HFF-Myc (cell line): ENCODE measurements around the gene LARGE1.
"Not testable (repeated sequence)": the region's sequence is repeated elsewhere in the genome, so short reads cannot be mapped to it uniquely, and the experiment has no call there.

Source experiments
- DNase-seq: peaks from one replicate; pipeline ENCODE4 v3.0.0-alpha.2; 2011; ENCODE audit warnings: low read depth; ENCODE audit errors: extremely low read depth
- H3K4me3 ChIP-seq: replicated peaks from 2 replicates; pipeline ENCODE4 v1.5.1; 2011; ENCODE audit warnings: low read depth, mild to moderate bottlenecking, control low read depth, low read length
- CTCF ChIP-seq: IDR thresholded peaks from 2 replicates; pipeline ENCODE4 v1.5.1; 2012; ENCODE audit warnings: mild to moderate bottlenecking, low read depth, low read length, control low read depth; ENCODE audit errors: missing control alignments

LARGE1 gene

GRCh38 chr22:33467080-33467479 is 453.2 kb downstream of the LARGE1 start:
- H3K4me3 ChIP-seq, result no peak overlapping the region
- TF ChIP-seq CTCF, result no peak
- DNase-seq, result no peak

GRCh38 chr22:33465554-33465953 is 454.7 kb downstream of the LARGE1 start:
- no peak for DNase-seq
- H3K4me3 ChIP-seq, result no peak overlapping the region
- no peak for TF ChIP-seq CTCF

DNA sequence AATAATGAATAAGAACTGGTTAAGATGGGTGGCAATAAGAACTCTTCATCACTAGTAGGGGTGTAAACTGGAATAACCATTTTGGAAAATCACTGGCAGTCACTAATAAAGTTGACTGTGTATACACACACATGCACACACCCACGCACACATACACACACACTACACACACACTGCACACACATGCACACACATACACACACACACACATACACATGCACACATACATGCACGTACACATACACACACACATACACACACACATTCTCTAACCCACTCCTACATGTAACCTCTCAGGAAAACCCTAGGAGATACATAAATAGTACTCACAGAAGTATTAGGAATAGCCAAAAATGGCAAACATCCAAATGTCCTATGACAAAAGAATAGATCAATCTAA is 455.6 kb downstream of the LARGE1 start:
- H3K4me3 ChIP-seq, result no peak overlapping the region
- TF ChIP-seq CTCF, result no peak

GRCh38 chr22:33461698-33462434 is 458.4 kb downstream of the LARGE1 start:
- no peak for TF ChIP-seq CTCF
- no peak for DNase-seq
- H3K4me3 ChIP-seq, result no peak overlapping the region

More for the DNA sequence above, 455.6 kb downstream of the LARGE1 start:
- DNase-seq, result no peak

- not testable (repeated sequence) for DNase-seq, H3K4me3 ChIP-seq
Measured at GRCh38 chr22:33461245-33461644, 459.0 kb downstream of the LARGE1 start.

DNA sequence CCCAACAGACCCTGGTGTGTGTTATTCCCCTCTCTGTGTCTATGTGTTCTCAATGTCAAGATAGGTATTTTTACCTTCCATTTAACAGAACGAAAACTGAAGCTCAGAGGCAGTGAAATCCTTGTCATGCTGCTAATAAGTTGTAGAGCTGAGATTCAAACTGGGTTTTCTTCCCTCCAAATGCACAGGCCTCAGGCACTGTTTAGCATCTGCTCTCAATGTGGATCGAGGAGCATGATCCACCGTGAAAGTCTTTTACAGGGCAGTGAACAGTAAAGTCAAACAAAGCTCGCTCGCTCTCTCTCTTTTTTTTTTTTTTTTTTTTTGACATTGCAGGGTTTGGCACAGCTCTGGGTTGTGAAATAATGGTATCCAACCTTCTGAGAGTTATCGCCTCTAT is 461.1 kb downstream of the LARGE1 start:
- no peak for TF ChIP-seq CTCF
- H3K4me3 ChIP-seq, result no peak overlapping the region
- no peak for DNase-seq

- no peak for DNase-seq
- TF ChIP-seq CTCF, result no peak
- no peak overlapping the region for H3K4me3 ChIP-seq
Measured at GRCh38 chr22:33456511-33456910, 463.8 kb downstream of the LARGE1 start.
